Ectodermal cell (in vitro differentiated cells): ENCODE results near the gene JOSD2.

Source experiments
- H3K27ac ChIP-seq: 2 replicates; pipeline ENCODE4 v1.7.0; 2013; ENCODE audit warnings: mild to moderate bottlenecking, low read depth, low read length; ENCODE audit not compliant: insufficient read depth, poor library complexity, severe bottlenecking
- H3K27me3 ChIP-seq: 2 replicates; pipeline ENCODE4 v1.7.0; 2013; ENCODE audit warnings: mild to moderate bottlenecking, low read length; ENCODE audit not compliant: insufficient read depth, control insufficient read depth, poor library complexity, severe bottlenecking
- H3K36me3 ChIP-seq: one replicate; pipeline ENCODE4 v1.7.0; 2013; ENCODE audit warnings: low read length; ENCODE audit not compliant: control insufficient read depth, insufficient read depth
- H3K4me1 ChIP-seq: one replicate; pipeline ENCODE4 v1.7.0; 2013; ENCODE audit warnings: low read length; ENCODE audit not compliant: control insufficient read depth, insufficient read depth
- H3K4me3 ChIP-seq: 2 replicates; pipeline ENCODE4 v1.7.0; 2013; ENCODE audit warnings: low read depth, low read length, control low read depth; ENCODE audit not compliant: insufficient read depth
- H3K9me3 ChIP-seq: 2 replicates; pipeline ENCODE4 v1.7.0; 2013; ENCODE audit warnings: mild to moderate bottlenecking, low read length, moderate library complexity; ENCODE audit not compliant: control insufficient read depth
- WGBS, 2 experiments: methylation state at CpG; one replicate each; pipeline ENCODE4 v1.1.7; 2013; ENCODE audit warnings: missing lambda C conversion rate in 2 of 2; 5-methylcytosine and 5-hydroxymethylcytosine counted together

The JOSD2 gene

DNA sequence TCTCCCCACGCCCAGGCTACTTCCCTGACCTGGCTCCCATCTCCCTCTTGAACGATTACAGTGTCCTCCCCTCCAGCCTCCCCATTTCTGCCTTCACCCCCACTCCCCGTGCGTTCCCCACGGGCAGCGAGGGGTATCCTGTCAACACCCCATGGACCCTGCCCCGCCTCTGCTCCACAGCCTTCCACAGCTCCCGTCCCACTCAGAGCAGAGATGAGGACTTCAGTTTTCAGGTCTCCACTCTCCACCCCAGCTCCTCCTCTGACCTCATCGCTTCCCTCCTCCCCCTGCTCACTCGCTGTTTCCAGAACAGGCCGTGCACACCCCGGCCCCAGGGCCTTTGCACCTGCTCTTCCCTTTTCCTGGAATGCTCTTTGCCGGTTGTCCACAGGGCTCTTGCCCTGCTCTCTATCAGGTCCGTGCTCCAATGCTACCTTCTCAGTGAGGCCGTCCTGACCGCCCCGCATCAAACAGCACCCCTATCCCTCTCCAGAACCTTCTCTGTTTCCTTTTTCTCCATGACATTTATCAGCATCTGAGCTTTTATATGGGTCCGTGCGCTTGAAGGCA, 42.2 kb upstream of the JOSD2 start:
- no peaks in the 10 kb centered on the region for H3K36me3 ChIP-seq
- peaks cover 3% of the 10 kb centered on the region for H3K27me3 ChIP-seq
- no peak overlapping the region for H3K4me3 ChIP-seq
- 73 to 76% methylated on average over 19 of the region's 19 CpGs for WGBS, 2 experiments
- H3K9me3 ChIP-seq: no peaks in the 10 kb centered on the region
- peaks cover 3% of the 10 kb centered on the region for H3K4me1 ChIP-seq
- H3K27ac ChIP-seq: no peak overlapping the region

DNA sequence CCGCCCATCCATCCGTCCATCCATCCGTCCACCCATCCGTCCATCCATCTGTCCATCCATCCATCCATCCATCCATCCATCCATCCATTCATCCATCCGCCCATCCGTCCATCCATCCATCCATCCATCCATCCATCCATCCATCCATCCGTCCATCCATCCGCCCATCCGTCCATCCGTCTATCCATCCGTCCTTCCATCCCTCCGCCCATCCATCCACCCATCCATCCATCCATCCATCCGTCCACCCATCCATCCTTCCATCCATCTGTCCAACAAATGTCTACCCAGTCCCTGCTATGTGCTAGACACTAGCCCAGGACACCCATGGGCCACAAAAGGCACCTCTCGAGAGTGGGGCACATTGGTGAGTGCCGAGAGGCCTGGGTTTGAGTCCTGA, 41.5 kb upstream of the JOSD2 start:
- H3K27ac ChIP-seq: no peak overlapping the region
- 78 to 80% methylated on average over 15 of the region's 15 CpGs for WGBS, 2 experiments
- peaks cover 3% of the 10 kb centered on the region for H3K27me3 ChIP-seq
- H3K9me3 ChIP-seq: no peaks in the 10 kb centered on the region
- H3K4me3 ChIP-seq: no peak overlapping the region
- no peaks in the 10 kb centered on the region for H3K36me3 ChIP-seq
- no peaks in the 10 kb centered on the region for H3K4me1 ChIP-seq

DNA sequence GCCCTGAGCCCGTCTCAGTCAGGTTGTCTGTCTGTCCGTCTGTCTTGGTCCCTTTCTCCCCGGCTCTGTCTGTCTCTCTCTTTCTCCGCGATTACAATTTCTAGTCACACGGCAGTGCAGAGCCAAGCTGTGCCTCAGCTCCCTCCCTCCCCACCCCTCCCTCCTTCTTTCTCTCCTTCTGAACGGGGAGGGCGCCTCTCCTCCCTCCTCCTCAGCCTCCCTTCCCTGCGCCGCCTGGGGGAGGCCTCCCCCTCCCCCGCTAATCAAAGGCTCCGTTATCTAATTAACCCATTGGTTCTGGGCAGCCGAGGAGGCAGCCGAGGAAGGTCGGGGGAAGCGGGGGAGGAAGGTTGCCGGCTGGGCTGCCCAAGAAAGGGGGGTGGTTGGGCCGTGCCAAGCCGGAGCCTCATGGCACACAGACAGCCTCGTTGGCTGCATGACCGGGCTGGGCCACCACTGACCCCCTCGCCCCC, 40.8 kb upstream of the JOSD2 start:
- Histone ChIP-seq H3K27me3 (peaks cover 3% of the 10 kb centered on the region), H3K4me1 (no peaks in the 10 kb centered on the region), H3K4me3 (peak overlapping the region; percentile 33), H3K36me3 (no peaks in the 10 kb centered on the region), H3K27ac (no peak overlapping the region), H3K9me3 (no peaks in the 10 kb centered on the region)
- 31 to 34% methylated on average over 21 to 22 of the region's 22 CpGs for WGBS, 2 experiments

DNA sequence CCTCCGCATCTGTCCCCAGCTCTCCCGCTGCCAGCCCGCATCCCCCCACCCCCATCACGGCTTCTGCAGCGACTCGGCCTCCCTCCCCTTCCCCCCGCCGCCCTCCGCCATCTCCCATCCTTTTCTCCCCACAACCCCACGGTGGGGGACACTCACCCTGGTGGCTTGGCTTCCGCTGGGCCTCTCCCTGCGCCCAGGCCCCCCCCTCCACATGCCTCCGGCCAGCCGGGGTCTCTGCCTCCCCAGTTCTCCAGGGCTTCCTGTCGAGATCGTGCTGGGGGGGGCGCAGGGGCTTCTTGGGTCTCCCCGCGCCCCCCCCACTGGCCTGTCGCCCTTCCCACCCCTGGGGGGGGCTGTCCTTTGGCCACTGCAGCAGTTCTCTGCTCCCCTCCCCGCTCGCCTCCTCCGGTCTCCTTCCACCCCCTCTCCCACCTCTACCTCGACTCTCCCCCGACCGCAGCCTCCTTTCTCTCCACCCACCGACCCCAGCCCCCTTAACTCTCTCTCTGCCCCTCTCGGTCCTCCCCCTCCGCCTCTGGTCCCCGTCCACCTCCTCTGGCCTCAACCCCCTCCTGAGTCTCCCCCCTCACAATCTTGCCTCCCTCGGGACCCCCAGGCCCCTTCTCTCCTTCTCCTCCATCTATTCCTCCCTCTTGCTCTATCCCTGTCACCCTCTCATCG, 40.2 kb upstream of the JOSD2 start:
- no peak overlapping the region for H3K27ac ChIP-seq
- H3K4me1 ChIP-seq: no peaks in the 10 kb centered on the region
- H3K27me3 ChIP-seq: peaks cover 3% of the 10 kb centered on the region
- H3K36me3 ChIP-seq: no peaks in the 10 kb centered on the region
- H3K4me3 ChIP-seq: peak overlapping the region; percentile 33
- WGBS, 2 experiments: 26 to 31% methylated on average over 32 of the region's 32 CpGs
- H3K9me3 ChIP-seq: no peaks in the 10 kb centered on the region

DNA sequence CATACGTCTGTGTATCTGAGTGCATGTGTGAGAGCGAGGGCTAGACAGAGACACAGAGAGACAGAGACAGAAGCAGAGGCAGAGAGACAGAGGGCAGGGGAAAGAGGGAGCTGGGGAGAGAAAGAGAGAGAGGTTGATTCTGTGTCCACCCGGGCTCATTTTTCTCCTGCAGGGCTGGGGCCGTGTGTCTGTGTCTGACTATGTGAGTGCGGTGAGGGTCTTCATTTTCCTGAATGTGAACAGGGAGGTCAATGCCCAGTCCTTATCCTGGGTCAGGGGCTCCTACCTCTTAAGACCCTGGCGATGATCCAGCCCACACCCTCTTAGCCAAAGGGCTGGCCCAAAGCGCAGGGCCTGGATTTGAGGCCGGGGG, 39.6 kb upstream of the JOSD2 start:
- WGBS, 2 experiments: 65 to 67% methylated on average over 8 of the region's 8 CpGs
- Histone ChIP-seq H3K4me3 (peak overlapping the region; percentile 33), H3K36me3 (no peaks in the 10 kb centered on the region), H3K4me1 (no peaks in the 10 kb centered on the region), H3K9me3 (no peaks in the 10 kb centered on the region), H3K27ac (no peak overlapping the region), H3K27me3 (peaks cover 3% of the 10 kb centered on the region)

DNA sequence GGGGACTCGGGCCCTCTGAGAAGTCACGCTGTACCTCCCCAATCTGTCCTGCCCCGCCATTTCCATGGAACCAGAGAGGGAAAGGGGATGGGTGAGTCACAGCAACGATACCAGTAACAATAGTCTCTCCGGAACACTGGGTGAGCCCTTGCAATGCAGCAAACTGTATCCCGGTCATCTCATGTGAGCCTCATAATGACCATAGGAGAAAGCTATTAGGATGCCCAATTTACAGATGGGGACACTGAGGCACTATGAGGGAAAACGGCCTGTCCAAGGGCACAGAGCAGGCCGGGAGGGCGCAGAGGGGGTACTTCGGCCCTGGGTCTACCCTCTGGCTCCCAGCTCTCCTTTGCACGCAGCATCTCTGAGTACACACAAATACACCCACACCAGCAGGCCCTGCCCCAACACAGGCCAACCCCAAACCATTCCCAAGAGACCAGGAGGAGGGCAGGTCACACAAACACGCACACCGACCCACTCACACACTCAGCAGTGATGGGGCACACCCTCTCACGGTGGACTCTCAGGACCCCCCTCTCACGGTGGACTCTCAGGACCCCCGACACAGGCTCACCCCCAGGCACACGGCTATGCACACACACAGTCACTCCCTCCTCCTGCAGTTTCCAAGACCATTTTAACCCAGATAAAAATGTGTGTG, 39.1 kb upstream of the JOSD2 start:
- H3K27me3 ChIP-seq: peaks cover 3% of the 10 kb centered on the region
- no peaks in the 10 kb centered on the region for H3K4me1 ChIP-seq
- H3K4me3 ChIP-seq: no peak overlapping the region
- 83 to 86% methylated on average over 17 of the region's 17 CpGs for WGBS, 2 experiments
- no peaks in the 10 kb centered on the region for H3K9me3 ChIP-seq
- H3K36me3 ChIP-seq: no peaks in the 10 kb centered on the region
- H3K27ac ChIP-seq: no peak overlapping the region

DNA sequence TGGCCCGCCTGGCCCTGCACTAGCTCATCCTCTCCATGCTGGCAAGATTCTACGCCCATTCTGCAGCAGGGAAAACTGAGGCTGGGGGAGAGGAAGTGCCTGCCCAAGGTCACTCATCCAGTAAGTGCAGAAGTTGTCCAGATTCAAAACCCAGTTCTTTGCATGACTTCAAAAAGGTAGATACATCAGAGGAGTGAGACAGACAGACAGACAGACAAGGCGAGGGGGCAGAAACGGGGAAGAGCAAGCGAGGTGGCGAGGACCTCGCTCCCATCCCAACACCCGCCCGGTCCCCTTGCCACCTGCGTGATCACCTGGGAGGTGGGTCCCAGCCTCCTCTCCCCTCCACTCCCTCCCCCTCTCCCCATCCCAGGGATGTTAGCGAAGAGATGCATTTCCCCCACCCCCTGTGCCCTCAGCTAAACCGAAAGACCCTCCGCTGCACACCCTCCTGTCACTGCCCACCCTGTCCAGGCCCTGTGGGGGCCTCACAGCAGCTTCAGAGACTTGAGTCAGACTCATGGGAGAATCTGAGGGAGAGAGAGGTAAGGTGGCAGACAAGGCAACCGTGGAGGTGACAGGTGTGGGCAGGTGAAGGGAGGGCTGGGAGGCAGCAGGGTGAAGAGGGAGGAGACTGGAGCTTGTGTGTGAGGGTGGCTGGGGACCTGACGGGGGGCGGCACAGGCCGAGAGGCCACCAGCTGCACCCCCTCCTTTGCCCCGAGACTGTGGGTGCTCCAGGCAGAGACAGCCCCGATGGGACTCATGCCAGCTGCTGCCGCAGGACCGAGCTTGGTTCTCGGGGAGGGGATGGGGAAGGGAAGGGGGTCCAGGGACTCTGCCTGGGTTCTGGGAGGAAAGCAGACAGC, 38.3 kb upstream of the JOSD2 start:
- WGBS, 2 experiments: 87 to 88% methylated on average over 22 of the region's 22 CpGs

DNA sequence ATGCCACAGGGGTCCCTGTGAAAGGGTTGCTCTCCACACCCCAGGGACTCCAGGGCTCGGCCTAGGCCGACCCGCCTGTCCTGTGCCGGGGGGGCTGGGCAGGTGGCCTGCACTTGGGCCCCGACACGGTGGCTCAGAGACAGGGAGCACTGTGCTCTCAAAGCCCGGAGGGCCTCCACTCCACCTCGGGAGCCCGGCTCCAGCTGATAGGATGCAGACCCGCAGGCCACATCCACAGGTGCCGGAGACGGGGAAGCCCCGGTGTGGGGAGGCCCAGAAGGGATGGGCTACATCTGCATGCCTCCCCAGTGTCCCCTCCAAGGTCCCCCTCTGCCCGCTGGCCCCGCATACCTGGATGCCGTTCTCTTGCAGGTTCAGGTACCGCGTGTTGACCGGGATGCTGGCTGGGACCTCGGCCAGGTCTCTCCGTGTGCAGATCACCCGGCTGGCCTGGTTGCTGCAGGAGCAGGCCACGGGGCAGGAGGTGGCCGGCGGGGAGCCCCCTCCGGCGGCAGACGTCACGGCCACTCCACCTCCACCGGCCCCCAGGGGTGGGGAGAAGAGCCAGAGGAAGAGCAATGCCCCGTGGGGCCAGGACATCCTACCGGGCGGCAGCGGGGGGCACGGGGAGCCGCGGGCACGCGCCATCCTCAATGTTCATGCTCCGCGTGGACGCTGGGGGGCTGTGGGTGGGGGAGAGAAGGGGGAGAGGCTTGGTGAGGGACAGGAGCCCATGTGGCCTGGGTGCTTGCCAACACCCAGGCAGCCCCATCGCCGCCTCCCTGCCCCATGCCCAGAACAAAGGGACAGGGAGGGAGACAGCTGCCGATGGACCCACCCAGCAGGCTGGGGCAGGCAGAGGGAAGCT, 37.4 kb upstream of the JOSD2 start:
- no peaks in the 10 kb centered on the region for H3K4me1 ChIP-seq
- H3K9me3 ChIP-seq: no peaks in the 10 kb centered on the region
- H3K27me3 ChIP-seq: peaks cover under 1% of the 10 kb centered on the region
- H3K4me3 ChIP-seq: no peak overlapping the region
- 89 to 91% methylated on average over 45 of the region's 45 CpGs for WGBS, 2 experiments
- no peak overlapping the region for H3K27ac ChIP-seq
- H3K36me3 ChIP-seq: no peaks in the 10 kb centered on the region

More for the DNA sequence above, 38.3 kb upstream of the JOSD2 start:
- Histone ChIP-seq H3K9me3 (no peaks in the 10 kb centered on the region), H3K27ac (no peak overlapping the region), H3K36me3 (no peaks in the 10 kb centered on the region), H3K4me1 (no peaks in the 10 kb centered on the region), H3K4me3 (no peak overlapping the region), H3K27me3 (peaks cover 3% of the 10 kb centered on the region)

DNA sequence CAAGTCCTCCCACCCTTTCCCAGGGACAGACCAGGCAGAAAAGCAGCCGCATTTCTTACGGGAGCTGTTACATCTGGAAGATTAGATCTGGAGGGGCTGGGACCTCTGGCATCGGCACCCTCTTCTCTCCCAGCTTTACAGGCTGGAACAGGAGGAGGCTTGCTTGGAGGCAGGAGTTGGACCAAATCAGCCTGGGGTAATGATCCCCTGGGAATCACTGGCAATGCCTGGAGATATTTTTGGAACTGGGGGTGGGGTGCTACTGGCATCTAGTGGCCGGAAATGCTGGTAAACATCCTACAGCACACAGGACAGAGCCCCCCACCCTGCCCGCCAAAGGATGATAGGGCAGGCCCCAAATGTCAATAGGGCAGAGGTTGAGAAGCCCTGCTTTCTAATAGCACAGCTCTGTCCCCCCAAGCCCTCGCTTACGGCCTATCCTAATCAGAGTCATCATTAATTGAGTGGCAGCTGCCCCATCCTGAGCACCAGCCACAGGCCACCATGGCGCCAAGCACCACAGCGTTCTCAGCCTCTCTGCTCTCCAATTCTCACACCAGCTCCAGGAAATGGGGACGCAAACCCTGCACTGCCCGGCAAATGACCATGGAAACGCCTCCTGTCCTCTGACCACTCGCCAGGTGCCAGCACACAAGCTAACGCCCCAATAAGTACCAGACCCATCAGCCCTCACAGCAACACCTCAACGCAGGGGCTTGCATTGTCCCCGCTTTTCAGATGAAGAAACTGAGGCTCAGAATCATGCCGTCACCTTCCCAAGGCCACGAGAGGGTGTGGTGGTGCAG, 36.6 kb upstream of the JOSD2 start:
- 88 to 90% methylated on average over 18 of the region's 18 CpGs for WGBS, 2 experiments
- Histone ChIP-seq H3K27me3 (no peaks in the 10 kb centered on the region), H3K27ac (no peak overlapping the region), H3K4me3 (no peak overlapping the region), H3K9me3 (no peaks in the 10 kb centered on the region), H3K4me1 (no peaks in the 10 kb centered on the region), H3K36me3 (no peaks in the 10 kb centered on the region)
